ENCODE measurements around the gene SMAD1.

Gene SMAD1

DNA sequence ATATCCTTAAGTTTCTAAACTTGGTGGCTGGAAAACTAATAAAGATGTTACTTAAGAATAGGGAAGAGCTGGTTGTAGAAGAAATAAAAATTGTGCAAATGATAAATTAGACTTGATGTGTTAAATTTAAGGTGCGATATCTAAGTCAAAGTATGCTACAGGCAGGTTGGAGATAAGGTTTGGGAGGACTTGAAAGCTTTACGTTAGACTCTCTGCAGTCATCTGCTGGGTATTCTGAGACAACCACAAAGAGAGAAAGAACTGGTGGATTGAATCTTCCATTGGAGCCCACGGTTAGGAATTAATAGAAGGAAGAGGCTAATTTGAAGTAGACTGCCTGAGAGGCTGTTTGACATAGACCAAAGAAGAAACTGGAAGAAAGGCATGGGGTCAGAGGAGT lies 7.9 kb downstream of the SMAD1 start:
- DNase-seq (ENCODE audit: low spot score): no peak

DNA sequence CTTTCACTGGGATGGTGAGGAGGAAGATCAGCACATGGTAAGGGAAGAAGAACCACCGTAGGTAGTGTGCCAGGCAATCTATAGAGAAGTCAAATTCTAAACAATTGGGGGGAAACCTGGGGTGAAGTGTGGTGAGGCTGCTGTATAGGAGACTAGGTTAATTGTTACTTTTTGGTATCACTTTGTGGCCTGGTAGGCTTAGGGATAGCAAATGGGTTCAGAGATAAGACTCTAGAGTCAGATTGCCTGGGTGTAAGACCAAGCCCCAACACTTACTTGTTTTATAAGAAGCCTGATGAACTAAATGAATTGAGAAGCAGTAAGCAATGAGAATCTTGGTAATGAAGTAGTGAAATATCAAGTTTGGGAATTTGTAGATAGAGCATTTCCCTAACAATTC lies 8.7 kb downstream of the SMAD1 start:
- DNase-seq (ENCODE audit: low spot score): no peak

GRCh38 chr4:145490796-145491195 lies 9.1 kb downstream of the SMAD1 start:
- no peak for DNase-seq (ENCODE audit: low spot score)

DNA sequence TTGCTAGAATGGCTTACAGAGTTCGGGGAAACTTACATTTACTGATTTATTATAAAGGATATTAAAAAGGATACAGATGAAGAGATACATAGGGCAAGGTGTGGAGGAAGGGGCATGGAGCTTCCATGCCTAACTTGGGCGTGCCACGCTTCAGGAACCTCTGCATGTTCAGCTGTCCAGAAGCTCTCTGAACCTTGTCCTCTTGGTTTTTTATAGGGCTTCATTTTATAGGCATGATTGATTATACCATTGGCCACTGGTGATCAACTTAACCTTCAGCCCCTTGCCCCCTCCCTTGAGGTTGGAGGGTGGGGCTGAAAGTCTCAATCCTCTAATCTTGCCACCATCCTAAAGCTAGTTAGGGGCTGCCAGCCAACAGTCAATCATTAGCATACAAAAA lies 10.7 kb downstream of the SMAD1 start:
- no peak for DNase-seq (ENCODE audit: low spot score)

DNA sequence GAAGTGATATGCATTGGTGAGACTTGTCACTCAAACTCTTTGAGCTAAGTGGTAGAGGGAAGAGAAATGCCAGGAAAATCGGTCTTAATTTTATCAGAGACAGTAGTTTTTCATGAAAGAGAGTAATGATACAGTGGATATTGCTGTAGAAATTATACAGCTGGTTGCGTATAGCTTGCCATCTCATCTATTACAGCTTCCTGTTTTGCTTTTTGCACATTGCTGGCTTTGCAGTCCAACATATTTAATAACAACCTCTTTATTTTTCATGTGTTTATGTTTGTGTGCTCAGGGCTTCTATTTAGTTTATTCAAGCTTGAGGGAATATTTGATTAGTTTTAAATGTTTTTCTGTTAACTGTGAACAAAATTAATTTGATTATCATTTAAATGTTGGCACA lies 11.5 kb downstream of the SMAD1 start:
- no peak for DNase-seq (ENCODE audit: low spot score)

DNA sequence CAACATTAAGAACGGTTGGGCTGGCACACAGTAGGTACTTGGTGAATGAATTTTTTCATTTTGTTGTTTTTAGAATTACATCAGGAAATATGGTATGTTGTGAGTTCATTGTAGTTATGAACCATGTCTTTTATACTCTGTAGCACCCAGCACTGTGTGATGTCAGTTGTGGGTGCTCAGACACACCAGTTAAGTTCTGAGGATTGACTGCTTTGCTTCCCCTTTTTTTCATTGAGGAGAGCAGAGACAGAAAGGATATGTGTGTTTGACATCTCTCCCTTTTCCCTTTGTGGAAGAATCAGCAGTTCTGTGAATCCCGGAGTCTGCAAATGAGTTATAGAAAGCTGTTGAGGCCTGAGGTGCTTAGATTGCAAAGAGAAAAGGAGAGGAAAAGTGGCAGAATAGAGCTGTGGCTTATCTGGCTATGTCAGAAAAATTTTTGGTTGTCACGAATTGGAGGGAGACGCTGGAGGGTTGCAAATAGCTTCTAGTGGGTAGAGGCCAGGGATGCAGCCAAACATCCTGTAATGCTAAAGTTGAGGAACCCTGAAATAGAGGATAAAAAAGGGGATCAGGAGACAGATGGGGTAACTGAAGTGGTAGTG lies 13.1 kb downstream of the SMAD1 start:
- DNase-seq (ENCODE audit: low spot score): no peak

GRCh38 chr4:145496292-145496691 lies 14.6 kb downstream of the SMAD1 start:
- DNase-seq (ENCODE audit: low spot score): no peak

DNA sequence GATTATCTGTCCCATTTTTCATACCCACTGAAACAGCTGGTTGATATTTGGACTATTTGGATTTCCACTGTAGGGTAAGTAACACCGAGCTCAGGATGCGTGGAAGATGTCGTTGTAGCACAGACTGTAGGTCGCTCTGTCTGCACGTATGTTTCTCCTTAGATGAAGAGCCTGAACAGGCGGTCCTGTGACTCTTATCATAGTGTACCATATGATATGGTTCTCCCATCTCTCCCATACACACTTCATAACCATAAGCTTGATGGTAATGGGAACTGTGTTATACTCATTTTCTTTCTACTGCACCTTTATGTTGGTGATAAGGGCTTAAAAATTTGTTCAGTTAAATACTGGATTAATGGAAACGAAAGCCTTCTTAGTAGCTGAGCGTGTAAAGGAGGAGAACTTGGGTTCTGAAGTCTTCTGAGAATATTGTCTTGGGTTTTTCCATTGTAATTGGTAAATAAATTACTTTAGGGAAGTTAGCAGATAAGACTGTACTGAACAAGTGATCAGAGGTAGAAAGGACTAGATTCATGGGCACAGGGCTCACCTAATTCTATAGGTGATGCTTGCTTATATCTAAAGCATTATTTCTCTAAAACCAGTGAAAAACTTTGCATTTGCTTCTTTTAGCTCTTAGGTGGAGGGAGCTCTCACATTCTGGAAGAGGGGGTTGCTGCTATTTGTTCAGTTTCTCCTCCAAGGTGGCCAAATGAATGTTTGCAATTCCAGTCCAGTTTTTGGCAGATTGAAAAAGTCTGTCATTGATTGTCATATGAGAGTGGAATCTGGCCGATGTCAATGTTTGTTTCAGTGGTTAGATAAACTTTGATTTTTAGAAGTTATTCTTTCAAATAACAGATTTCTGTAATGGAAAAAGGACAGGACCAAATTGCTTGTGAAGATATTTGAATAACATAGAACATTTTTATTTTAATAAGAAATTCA lies 15.8 kb downstream of the SMAD1 start:
- no peak for DNase-seq (ENCODE audit: low spot score)

GRCh38 chr4:145498430-145498829 lies 16.8 kb downstream of the SMAD1 start:
- DNase-seq (ENCODE audit: low spot score): no peak

DNA sequence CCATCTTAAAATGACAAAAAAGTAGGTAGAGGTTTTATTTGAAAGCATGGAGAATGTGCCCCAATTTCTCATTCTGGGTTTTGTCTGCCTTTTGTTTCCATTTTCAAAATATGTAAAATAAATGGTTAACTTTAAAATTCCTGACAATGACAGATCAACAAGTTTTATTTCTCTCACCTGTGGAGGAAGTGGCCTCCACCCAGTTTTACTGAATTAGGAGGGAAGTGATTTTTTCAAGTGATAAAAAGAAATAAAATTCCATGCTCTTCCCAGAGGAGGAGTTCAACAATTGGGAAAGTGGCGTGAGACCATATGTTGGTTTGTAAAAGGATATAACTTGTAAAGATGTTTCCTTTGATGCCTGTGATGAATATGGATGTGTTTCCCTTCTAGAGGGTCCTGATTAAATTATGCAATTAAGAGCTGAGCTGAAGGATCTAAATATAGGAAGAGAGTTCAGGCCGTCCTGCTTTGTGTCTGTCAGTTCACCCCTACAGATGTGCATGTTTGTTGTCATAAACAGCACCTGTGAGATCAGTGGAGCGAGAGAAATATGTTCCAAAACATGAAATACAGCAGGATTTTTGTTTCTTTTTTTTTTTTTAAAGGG lies 19.5 kb downstream of the SMAD1 start:
- no peak for DNase-seq (ENCODE audit: low spot score)

- DNase-seq (ENCODE audit: low spot score): no peak
Measured at GRCh38 chr4:145502809-145503208, 21.2 kb downstream of the SMAD1 start.

- no peak for DNase-seq (ENCODE audit: low spot score)
Measured at GRCh38 chr4:145503486-145504072, 21.9 kb downstream of the SMAD1 start.

- no peak for DNase-seq (ENCODE audit: low spot score)
Measured at GRCh38 chr4:145505995-145506394, 24.3 kb downstream of the SMAD1 start.

DNA sequence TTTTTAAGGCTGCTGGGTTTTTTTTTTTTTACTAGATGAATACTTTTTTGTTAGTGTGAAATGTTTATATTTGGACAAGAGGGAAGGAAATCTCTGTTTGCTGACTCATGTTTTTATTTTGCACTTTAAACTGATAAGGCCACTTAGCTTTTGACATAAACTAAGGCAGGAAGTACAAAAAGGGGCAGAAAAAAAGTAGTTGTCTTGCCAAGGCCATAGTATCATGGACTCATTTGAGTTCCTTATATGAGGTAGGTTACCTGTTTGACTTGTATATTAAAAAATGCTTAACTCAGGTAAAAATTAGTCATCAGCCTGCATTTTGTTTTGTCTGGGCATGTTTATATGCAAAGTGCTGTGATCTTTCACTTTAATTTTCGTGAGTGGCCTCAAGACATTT lies 26.0 kb downstream of the SMAD1 start:
- no peak for DNase-seq (ENCODE audit: low spot score)

DNA sequence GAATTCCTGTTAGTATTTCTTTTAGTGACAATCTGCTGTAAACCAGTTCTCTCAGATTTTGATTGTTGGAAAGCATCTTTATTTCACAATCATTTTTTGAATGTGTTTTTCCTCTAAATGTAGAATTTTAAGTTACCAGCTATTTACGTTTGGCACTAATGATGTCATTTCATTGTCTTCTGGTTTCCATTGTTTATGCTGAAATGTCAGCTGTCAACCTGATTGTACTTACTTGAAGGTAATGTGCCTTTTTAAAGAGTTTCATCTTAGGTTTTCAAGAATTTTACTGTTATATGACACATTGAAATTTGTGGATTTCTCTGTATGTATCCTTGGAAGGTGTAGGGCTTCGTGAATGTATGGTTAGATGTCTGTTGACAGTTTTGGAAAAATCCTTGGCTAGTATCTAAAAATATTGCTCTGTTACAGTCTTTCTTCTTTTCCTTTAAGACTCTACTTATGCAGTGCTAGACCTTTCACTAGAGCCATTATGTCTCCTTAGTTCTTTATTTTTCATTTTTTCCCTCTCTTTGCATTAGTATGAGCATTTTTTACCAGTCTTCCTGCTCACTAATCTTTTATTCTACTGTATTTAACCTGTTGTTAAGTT lies 30.4 kb downstream of the SMAD1 start:
- no peak for DNase-seq (ENCODE audit: low spot score)

DNA sequence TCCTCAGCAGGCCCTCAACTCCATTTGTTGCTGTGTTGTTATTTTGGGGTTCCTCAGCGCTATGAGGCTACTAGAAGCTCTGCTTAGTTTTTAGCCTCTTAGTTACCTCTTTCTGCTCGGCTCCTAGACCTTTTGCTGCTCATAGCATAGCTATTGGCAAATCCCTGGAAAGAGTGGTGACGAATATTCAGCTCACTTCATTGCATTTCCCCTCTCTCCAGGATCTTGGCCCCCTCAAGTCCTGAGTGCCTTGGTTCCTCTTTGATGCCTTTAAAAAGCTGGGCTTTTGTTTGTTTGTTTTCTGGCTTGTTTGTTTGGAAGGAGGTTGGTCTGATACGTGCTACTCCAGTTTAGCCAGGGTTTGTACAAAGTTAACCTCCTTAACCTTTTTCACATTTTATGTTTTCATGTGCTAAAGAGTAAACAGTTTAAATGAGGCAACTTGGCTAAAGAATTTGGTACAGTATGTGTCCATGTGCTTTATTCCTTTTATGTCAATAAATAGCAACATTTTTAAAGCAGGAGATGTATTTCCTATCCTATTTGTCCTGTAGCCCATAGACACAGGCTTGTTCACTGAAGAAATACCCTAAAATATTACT lies 31.5 kb downstream of the SMAD1 start:
- DNase-seq (ENCODE audit: low spot score): no peak

GRCh38 chr4:145520172-145520571 lies 38.5 kb downstream of the SMAD1 start:
- DNase-seq (ENCODE audit: low spot score): no peak

- no peak for DNase-seq (ENCODE audit: low spot score)
Measured at GRCh38 chr4:145521282-145521681, 39.6 kb downstream of the SMAD1 start.

DNA sequence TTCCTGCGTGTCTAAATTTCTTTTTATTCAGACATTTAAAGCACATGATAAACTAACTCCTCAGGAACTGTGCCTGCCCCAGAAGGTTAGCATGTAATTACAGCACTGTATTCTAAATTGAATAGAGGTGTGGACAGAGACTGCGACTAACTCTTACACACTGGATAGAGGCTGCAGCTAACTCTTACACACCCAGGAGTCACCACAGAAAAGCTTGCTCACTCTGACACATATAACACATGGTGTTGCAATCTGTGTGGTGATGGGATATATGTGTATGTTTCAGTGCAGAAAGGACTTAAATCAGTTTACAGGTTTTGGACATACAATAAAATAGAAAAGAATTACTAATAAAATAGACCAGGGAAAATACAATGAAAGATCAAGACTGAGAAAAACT lies 41.5 kb downstream of the SMAD1 start:
- no peak for DNase-seq (ENCODE audit: low spot score)

DNA sequence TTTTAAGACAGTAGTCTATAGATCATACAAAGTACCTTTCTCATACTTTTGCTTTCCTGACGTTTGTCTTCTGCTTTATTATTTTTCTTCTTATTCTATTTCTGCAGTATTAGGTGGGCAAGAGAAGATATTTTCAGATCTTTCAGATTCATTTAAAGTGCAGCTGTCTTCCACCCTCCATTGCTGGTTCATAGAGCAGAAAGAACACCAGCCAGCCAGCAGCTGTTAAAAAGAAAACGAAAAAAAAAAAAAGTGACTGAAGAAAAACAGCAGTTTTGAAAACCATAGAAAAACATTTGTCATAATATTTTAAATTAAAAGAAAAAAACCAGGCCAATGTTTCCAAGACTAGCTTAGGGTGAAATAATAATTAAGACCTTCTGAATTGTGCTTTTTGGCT lies 42.9 kb downstream of the SMAD1 start:
- no peak for DNase-seq (ENCODE audit: low spot score)

GRCh38 chr4:145525291-145525740 lies 43.7 kb downstream of the SMAD1 start:
- DNase-seq (ENCODE audit: low spot score): no peak

DNA sequence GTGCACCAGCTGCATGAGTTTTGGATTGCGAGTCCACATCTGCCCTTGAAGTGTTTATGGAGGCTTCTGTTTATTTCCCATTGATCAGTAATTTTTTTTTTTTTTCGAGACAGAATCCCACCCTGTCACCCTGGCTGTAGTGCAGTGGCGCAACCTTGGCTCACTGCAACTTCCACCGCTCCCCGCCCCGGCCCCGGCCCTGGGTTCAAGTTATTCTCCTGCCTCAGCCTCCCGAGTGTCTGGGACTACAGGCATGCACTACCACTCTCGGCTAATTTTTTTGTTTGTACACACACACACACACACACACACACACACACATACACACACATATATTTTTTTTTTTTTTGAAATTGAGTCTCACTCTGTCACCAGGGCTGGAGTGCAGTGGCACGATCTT lies 46.1 kb downstream of the SMAD1 start:
- DNase-seq (ENCODE audit: low spot score): no peak
